Stimulated activated naive CD8-positive, alpha-beta T cell treated with anti-CD3 and anti-CD28 coated beads, Interleukin-15, amount 100 ng/mL, for 72 hours (primary cell): ENCODE data around the gene KCNIP3.
A peak's percentile ranks its signal among the peaks of the same experiment; 100 is the strongest.

Experiments
- ATAC-seq: fragments of 150-1000 bp; cut with Tn5 transposase; 2 replicates; pipeline ENCODE4 v1.10.0; 2021; ENCODE audit warnings: mild to moderate bottlenecking, moderate library complexity
- DNase-seq, 2 donors: peaks; one replicate each; pipeline ENCODE4 v3.0.0; 2021 to 2022
- H3K27ac Mint-ChIP-seq, 2 donors: one replicate each; pipeline ENCODE4 v1.8.0; 2022; ENCODE audit warnings: mild to moderate bottlenecking in 2 of 2, mixed read lengths in 2 of 2, moderate library complexity in 2 of 2
- H3K27me3 Mint-ChIP-seq: one replicate; pipeline ENCODE4 v1.8.0; 2022; ENCODE audit warnings: mixed read lengths
- H3K4me1 Mint-ChIP-seq: one replicate; pipeline ENCODE4 v1.8.0; 2022; ENCODE audit warnings: mild to moderate bottlenecking, mixed read lengths
- H3K4me3 Mint-ChIP-seq, 2 donors: one replicate each; pipeline ENCODE4 v1.8.0; 2022; ENCODE audit warnings: mild to moderate bottlenecking in 2 of 2, mixed read lengths in 2 of 2, moderate library complexity in 1 of 2
- H3K9me3 Mint-ChIP-seq, 2 donors: one replicate each; pipeline ENCODE4 v1.8.0; 2022; ENCODE audit warnings: mixed read lengths in 2 of 2

Gene KCNIP3

GRCh38 chr2:95342556-95343320, 45.6 kb downstream of the KCNIP3 start:
- H3K27ac Mint-ChIP-seq: no peak overlapping the region
- ATAC-seq: no peak
- no peak overlapping the region for H3K4me3 Mint-ChIP-seq
- peaks cover 10% of the 10 kb centered on the region for H3K4me1 Mint-ChIP-seq
- H3K27me3 Mint-ChIP-seq: peaks cover 54% of the 10 kb centered on the region
- DNase-seq: no peak
- no peaks in the 10 kb centered on the region for H3K9me3 Mint-ChIP-seq

DNA sequence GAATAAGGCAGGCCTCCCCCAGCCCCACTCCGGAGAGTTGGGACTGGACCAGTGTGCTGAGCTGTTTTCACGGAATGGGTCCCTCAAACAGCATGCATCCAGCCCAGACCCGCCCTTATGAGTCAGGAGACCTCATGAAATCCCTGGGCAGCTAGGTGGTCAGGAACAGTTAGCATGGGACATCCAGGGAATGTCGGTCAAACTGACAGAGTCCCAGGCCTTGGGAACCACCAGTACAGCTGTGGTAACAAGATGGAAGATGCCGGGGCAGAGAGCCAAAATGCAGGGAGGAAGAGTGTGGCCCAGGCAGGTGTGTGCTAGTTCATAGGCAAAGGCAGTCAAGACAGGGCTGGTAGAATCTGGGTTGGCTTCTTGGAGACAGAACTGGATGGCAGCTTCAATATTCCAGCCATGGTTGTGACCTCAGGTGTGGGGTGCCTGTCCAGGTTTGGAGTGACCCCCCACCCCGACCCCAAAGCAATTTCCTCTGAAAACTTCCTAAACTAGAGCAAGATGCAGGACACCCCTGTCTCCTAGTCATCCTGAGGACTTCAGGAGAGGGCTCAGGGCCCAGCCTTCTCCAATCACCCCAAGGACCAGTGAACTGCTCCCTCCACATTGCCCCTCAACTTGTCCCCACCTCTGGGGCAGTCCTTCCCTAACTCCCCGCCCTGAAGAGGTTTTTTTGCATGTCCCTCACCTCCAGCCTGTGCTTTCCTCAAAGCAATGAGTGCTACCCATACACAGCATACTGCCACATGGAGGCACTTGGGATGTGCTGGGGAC, 46.5 kb downstream of the KCNIP3 start:
- no peak for DNase-seq
- peaks cover 10% of the 10 kb centered on the region for H3K4me1 Mint-ChIP-seq
- no peak overlapping the region for H3K27ac Mint-ChIP-seq
- H3K9me3 Mint-ChIP-seq: no peaks in the 10 kb centered on the region
- no peak overlapping the region for H3K4me3 Mint-ChIP-seq
- no peak for ATAC-seq
- H3K27me3 Mint-ChIP-seq: peaks cover 63% of the 10 kb centered on the region

GRCh38 chr2:95344215-95344583, 47.1 kb downstream of the KCNIP3 start:
- Mint-ChIP-seq H3K27ac (no peak overlapping the region), H3K4me3 (no peak overlapping the region), H3K4me1 (peaks cover 10% of the 10 kb centered on the region), H3K27me3 (peaks cover 68% of the 10 kb centered on the region), H3K9me3 (no peaks in the 10 kb centered on the region)
- ATAC-seq (no peak), DNase-seq (no peak)

GRCh38 chr2:95344656-95345055, 47.5 kb downstream of the KCNIP3 start:
- no peak for ATAC-seq
- H3K4me3 Mint-ChIP-seq: no peak overlapping the region
- no peak overlapping the region for H3K27ac Mint-ChIP-seq
- H3K4me1 Mint-ChIP-seq: peaks cover 10% of the 10 kb centered on the region
- H3K9me3 Mint-ChIP-seq: no peaks in the 10 kb centered on the region
- H3K27me3 Mint-ChIP-seq: peaks cover 72% of the 10 kb centered on the region
- DNase-seq: no peak

DNA sequence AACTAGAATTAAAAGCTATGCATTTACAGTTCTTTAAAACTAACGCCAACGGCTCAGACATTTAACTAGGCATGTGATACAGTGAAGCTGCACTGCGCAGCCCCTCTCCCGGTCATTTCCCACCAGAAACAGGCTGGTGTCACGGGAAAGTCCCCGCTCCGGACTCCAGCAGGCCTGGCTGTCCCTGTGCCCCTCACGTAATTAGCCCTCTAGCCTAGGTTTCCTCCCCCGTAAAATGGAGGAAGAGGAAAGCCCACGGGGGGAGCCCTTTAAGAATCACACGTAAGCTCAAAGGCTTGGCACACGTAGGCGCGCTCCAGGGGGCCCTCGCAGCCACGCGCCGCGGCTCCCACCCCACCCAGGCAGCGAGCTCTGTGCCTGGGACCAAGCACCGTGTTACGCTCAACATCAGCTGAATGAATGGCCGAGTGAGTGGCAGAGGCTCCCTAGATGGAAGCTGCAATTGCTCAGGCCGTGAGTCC, 48.0 kb downstream of the KCNIP3 start:
- Mint-ChIP-seq H3K9me3 (no peaks in the 10 kb centered on the region), H3K4me1 (peaks cover 10% of the 10 kb centered on the region), H3K27ac (no peak overlapping the region), H3K27me3 (peaks cover 73% of the 10 kb centered on the region), H3K4me3 (peak overlapping the region; percentile 77 to 84)
- DNase-seq (peak in 1 of 2 donors; percentile 19), ATAC-seq (peak; percentile 46)

DNA sequence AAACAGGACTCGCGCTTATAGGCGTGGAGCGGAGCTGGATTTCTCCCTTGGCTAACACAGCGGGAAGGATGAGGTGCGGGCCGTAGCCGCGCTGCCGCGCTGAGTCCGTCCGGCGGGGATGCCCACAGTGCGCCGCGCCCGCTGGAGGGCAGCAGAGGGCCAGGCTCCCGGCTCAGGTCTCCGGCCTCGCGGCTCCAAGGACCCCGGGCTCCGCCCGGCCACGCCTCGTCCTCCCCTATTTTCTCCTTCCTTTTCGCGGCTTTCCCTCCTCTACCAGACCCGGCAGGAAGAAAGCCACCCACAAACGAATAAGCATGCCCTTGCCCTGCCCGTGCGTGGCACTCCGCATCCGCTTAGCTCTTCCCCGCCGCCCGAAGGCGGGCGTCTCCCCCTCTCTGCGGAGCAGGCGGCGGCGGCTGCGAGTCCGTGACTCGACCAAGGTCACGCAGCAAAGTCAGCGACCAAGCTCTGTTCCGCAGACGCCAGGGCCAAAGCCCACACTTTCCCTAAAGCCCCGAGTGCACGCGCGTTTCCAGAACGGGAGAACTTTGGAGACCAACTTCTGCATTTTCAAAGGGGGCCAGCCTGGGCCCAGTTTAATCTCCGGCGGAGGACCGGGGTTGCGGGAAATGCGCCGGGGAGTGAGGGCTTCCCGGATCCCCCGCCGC, 48.5 kb downstream of the KCNIP3 start:
- peaks cover 73% of the 10 kb centered on the region for H3K27me3 Mint-ChIP-seq
- DNase-seq (peak; percentile 71 to 73), ATAC-seq (peak; percentile 84)
- peaks cover 10% of the 10 kb centered on the region for H3K4me1 Mint-ChIP-seq
- H3K27ac Mint-ChIP-seq: peak overlapping the region in 1 of 2 donors; percentile 11
- H3K4me3 Mint-ChIP-seq: peak overlapping the region; percentile 77 to 84
- H3K9me3 Mint-ChIP-seq: no peaks in the 10 kb centered on the region

DNA sequence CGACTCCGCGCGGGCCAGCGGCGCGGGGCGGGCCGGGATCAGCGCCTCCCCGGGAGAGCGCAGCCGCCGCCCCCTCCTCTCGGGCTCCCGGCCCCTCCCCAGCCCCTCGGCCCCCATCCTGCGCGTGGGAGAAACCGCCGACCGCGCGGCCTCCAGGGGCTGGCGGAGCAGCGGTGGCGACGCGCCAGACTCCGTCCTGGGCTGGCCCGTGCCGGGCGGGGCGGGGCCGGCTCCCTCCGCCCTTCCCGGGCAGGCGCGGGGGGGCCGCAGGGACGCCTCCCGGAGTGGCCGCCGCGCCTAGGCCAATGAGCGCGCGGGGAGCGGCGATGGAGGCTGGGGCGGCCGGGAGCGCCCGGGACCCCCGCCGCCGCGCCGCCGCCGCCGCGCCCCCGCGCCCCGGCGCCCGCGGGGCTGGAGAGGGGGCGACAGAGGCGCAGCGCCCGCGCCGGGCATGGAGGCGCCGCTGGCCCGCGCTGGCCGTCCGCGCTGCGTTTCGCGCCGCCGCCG, 49.1 kb downstream of the KCNIP3 start:
- DNase-seq: no peak
- peak; percentile 17 for ATAC-seq

GRCh38 chr2:95346738-95347671, 49.9 kb downstream of the KCNIP3 start:
- Mint-ChIP-seq H3K4me1 (peaks cover 10% of the 10 kb centered on the region), H3K9me3 (no peaks in the 10 kb centered on the region), H3K27ac (no peak overlapping the region), H3K27me3 (peaks cover 66% of the 10 kb centered on the region), H3K4me3 (peak overlapping the region; percentile 19 to 42)
- DNase-seq: no peak
- peak; percentile 8 for ATAC-seq

More for the DNA sequence above, 49.1 kb downstream of the KCNIP3 start:
- peaks cover 10% of the 10 kb centered on the region for H3K4me1 Mint-ChIP-seq
- H3K27ac Mint-ChIP-seq: no peak overlapping the region
- peak overlapping the region in 1 of 2 donors; percentile 84 for H3K4me3 Mint-ChIP-seq
- H3K27me3 Mint-ChIP-seq: peaks cover 73% of the 10 kb centered on the region
- no peaks in the 10 kb centered on the region for H3K9me3 Mint-ChIP-seq

- no peak for DNase-seq
- peak overlapping the region in 1 of 2 donors; percentile 5 for H3K4me3 Mint-ChIP-seq
- H3K27me3 Mint-ChIP-seq: peaks cover 58% of the 10 kb centered on the region
These were observed 50.8 kb downstream of the KCNIP3 start for GRCh38 chr2:95347681-95348608.

DNA sequence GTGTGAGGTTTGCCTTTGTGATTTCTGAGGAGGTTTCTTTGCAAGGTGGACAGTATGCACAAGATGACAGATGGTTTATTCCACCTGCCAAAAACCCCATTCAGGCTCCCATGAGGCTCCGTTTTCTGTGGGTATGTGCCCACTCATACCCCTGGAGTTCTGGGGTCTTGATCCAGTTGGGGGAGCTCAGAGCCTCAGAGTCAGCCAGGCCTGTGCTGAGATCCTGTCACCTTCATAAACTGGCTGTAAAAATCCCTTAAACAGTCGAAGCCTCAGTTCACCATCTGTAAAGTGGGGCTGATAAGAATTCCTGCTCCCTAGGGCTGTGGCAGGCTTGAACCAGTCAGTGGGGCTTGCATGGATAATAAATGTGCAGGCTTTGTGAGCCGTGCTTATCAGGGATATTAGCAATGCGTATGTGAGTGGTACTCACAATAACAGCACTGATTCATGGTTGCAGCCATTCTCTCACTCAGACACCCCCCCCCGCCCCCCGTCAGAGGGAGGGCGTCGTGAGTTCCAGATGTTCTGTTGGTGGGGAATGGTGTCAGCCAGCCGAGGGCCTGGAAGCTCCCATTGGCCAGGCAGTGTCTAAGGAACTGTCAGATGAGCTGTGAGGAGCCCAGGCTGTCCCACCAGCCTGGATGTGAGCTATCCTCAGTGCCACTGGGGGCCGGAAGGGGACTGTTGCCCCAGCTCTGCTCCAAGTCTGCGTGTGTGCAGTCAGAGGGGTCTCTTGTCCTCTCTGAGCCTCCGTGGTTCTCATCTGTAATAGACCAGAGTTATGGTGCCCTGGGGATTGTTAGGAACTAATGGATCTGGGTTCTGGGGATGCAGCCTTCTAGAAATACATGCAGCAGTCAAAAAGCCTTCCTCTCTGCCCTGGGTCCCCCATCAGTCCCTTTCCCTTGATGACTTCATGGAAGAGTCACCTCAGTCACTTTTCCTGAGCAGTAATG, 51.7 kb downstream of the KCNIP3 start:
- Mint-ChIP-seq H3K27me3 (peaks cover 49% of the 10 kb centered on the region), H3K4me3 (no peak overlapping the region), H3K27ac (no peak overlapping the region), H3K4me1 (peaks cover 10% of the 10 kb centered on the region), H3K9me3 (no peaks in the 10 kb centered on the region)
- no peak for DNase-seq
- no peak for ATAC-seq

More at GRCh38 chr2:95347681-95348608, 50.8 kb downstream of the KCNIP3 start:
- Mint-ChIP-seq H3K4me1 (peaks cover 10% of the 10 kb centered on the region), H3K9me3 (no peaks in the 10 kb centered on the region), H3K27ac (no peak overlapping the region)
- no peak for ATAC-seq

DNA sequence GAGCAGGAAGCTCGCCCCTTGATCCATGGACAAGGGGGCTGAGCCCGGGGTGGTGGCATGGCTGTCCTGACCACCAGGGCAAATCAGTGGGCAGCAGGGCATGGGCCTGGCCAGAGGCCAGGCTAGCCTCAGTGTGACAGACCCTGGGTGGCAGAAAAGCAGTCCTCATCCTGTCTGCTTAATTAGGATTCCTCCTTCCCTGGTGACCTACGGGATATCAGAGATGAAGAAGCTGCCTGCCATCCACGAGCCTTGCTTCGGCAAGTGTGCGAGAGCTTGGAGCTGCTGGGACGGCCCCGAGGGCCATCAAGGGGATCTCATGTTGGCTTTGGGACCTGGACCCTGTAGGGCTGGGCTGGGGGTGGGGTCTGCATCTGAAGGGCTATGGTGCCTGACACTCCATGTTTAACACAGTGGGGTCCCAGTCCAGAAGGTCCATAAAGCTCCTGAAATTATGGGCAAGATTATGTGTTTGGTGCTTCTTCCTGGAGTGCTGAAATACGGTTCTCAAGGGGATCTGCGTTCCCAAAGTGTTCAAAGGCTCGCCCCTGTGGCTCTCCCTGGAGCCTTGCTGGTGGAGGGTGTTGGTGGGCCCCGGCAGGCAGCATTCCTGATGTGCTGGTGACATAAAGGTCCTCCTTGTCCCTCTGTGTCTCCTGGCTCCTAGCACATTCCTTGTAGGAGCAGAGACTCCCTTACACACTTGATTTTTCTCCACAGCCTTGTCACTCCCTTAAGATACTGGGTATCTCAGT, 52.6 kb downstream of the KCNIP3 start:
- DNase-seq (no peak), ATAC-seq (no peak)
- Mint-ChIP-seq H3K27me3 (peaks cover 40% of the 10 kb centered on the region), H3K27ac (no peak overlapping the region), H3K9me3 (no peaks in the 10 kb centered on the region), H3K4me3 (no peak overlapping the region), H3K4me1 (peaks cover 10% of the 10 kb centered on the region)

DNA sequence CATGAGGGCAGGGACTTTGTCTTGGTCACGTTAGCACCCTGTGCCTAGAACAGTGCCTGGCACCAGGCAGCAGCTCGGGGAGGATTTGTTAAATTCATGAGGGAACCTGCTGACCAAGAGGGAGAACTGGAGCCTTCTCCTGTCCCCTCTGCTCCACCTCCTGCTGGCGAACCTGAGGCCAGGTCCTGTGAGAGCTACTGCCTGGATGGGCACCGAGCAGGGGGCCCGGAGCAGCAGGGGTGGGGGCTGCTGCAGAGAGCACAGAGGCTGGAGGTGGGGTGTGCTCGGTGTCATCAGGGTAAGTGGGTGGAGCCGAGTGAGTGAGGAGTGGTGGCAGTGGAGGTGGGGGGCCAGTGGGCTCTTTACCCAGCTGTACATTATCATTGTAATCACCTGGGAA, 53.2 kb downstream of the KCNIP3 start:
- no peak for ATAC-seq
- Mint-ChIP-seq H3K27ac (no peak overlapping the region), H3K9me3 (no peaks in the 10 kb centered on the region), H3K4me3 (no peak overlapping the region), H3K4me1 (peaks cover 6% of the 10 kb centered on the region), H3K27me3 (peaks cover 34% of the 10 kb centered on the region)
- DNase-seq: no peak
